Right ventricle myocardium inferior (tissue), 1 donor: ENCODE data around the gene SLC46A3. TPM values are rescaled to one million over a fixed set of nuclear protein-coding genes. Genes with fewer than 3 reads are reported as not detected.
A peak's percentile ranks its signal among the peaks of the same experiment; 100 is the strongest.
"Not testable (repeated sequence)": the region's sequence is repeated elsewhere in the genome, so short reads cannot be mapped to it uniquely, and the experiment has no call there.

Experiments
- ATAC-seq: fragments of 200-7000 bp; cut with Tn5 transposase; one replicate; pipeline ENCODE4 v1.9.1; 2020; ENCODE audit warnings: mild to moderate bottlenecking, moderate library complexity
- DNase-seq: peaks from one replicate; pipeline ENCODE4 v3.0.0; 2021; ENCODE audit errors: missing footprints
- intact Hi-C: fragments of 100-400 bp; cut with DNase I; formaldehyde crosslinking; loops from one replicate; pipeline ENCODE4 v1.11.0; 2022
- total RNA-seq: library from RNA; stranded (reverse); fragmentation: NEBNext Ultra II Directional; extraction: Animal tissue kit (Norgen Biotek cat#: 25700); gene quantifications from one replicate; pipeline ENCODE4 v1.2.1, GENCODE V29; 2021
- donor health status: DM: no; HTN: yes; CAD: no; lungs with severe emphysema.

SLC46A3 gene
- total RNA-seq, 1 donor from 2014 or later: 17.4 TPM

DNA sequence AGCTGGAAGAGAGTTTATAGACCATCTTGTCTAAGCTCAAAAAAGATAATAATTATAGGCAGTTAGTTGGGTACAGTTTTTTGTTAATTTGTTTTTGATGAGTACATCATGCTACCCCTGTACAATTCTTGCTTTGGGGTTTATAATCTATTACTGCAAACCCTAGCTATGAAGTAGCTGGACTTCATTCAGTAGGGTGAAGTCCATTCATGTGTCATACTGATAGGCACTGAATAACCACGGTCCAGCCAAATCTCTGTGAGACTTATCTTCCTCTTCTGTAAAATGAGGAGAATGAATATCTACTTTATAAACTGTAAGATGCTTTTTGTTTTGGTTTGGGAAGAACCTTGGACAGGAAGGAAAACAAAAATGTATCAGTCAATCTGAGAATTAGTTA, 19.5 kb downstream of the SLC46A3 start:
- no peak for ATAC-seq
- intact Hi-C loops: no loop called here

GRCh38 chr13:28697441-28697840, 21.3 kb downstream of the SLC46A3 start:
- ATAC-seq: no peak
- intact Hi-C loops: no loop called here
- DNase-seq: no peak

More for the DNA sequence above, 19.5 kb downstream of the SLC46A3 start:
- DNase-seq: no peak

DNA sequence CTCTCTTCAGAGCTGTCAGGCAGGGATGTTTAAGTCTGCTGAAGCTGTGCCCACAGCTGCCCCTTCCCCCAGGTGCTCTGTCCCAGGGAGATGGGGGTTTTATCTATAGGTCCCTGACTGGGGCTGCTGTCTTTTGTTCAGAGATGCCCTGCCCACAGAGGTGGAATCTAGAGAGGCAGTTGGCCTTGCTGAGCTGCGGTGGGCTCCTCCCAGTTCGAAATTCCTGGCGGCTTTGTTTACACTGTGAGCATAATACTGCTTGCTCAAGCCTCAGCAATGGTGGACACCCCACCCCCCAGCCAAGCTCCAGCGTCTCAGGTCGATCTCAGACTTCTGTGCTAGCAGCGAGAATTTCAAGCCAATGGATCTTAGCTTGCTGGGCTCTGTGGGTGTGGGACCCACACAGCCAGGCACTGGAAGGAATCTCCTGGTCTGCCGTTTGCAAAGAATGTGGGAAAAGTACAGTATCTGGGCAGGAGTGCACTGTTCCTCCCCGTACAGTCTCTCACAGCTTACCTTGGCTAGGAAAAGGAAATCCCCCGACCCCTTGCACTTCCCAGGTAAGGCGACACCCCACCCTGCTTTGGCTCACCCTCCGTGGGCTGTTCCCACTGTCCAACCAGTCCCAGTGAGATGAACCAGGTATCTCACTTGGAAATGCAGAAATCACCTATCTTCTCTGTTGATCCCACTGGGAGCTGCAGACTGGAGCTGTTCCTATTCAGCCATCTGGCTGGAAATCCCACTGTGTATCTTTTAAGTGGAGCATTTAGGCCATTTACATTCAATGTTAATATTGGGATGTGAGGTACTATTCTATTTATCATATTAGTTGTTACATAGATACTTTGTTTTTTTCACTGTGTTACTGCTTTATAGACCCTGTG, 24.9 kb downstream of the SLC46A3 start:
- DNase-seq, ATAC-seq, intact Hi-C loops: not testable (repeated sequence)

- ATAC-seq: no peak
- DNase-seq: no peak
- intact Hi-C loops: no loop called here
These were observed 32.9 kb downstream of the SLC46A3 start for GRCh38 chr13:28685892-28686291.

GRCh38 chr13:28685114-28685513, 33.7 kb downstream of the SLC46A3 start:
- no peak for DNase-seq
- intact Hi-C loops: no loop called here
- no peak for ATAC-seq

DNA sequence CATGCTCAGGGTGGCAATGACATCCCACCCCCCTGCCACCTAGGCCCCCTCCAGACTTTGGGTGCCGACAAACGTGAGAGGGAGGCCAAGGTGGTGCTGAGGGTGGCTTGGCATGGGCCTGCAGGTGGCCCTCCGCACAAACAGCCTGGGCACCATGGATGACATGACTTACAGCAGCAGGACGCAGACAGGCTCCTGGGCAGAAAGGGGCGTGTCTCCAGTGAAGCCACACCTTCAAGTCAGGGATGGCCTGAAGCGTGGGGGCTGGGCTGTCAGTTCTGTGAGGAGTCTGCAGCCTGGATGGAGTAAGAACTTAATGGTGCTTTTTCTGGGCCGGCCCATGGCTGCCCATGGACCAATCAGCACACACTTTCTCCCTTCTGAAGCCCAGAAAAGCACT, 34.5 kb downstream of the SLC46A3 start:
- no peak for ATAC-seq
- intact Hi-C loops: no loop called here
- no peak for DNase-seq

DNA sequence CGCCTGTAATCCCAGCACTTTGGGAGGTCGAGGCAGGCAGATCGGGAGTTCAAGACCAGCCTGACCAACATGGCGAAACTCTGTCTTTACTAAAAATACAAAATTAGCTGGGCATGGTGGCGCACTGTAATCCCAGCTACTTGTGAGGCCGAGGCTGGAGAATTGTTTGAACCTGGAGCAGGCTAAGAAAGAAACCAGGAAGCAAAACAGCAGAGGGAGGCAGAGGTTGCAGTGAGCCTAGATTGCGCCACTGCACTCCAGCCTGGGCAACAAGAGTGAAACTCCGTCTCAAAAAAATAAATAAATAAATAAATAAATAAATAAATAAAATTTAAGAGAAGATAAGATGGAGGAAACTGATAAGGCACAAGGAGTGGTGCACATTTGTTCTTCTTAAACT, 35.6 kb downstream of the SLC46A3 start:
- intact Hi-C loops, ATAC-seq, DNase-seq: not testable (repeated sequence)

- DNase-seq (no peak), ATAC-seq (no peak)
- intact Hi-C loops: no loop called here
These were observed 38.2 kb downstream of the SLC46A3 start for GRCh38 chr13:28680541-28680940.

GRCh38 chr13:28679628-28680027, 39.1 kb downstream of the SLC46A3 start:
- DNase-seq (no peak), ATAC-seq (no peak)
- intact Hi-C loops: no loop called here

GRCh38 chr13:28678809-28679208, 40.0 kb downstream of the SLC46A3 start:
- intact Hi-C loops: no loop called here
- ATAC-seq: no peak
- DNase-seq: no peak

GRCh38 chr13:28671126-28671792, 47.5 kb downstream of the SLC46A3 start:
- DNase-seq: no peak
- ATAC-seq: no peak
- intact Hi-C loops: no loop called here

- DNase-seq (no peak), ATAC-seq (no peak)
- intact Hi-C loops: no loop called here
These were observed 51.8 kb downstream of the SLC46A3 start for GRCh38 chr13:28666897-28667488.

DNA sequence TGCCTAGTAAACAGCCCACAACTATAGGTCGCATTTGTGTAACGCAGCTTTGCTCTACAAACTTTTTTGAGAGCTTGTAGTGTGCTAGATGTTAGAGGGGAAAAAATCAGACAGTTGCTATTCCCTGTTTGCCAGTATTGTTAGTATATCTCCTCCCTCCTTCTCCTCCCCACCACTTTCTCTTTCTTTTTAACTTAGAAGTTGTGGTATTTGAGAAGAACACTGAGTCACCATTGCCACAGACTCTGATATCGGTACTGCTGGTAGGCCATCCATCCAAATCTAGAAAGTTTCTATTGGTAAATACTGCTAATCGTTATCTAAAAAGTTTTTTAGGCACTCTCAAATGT, 59.2 kb downstream of the SLC46A3 start:
- ATAC-seq: no peak
- intact Hi-C loops: loop anchor here (2.0 to 10.0 kb wide), 4 partner anchors 58 to 337 kb away; partner anchors contain the start of genes FLT1 and SLC46A3
- DNase-seq: no peak

- intact Hi-C loops: loop anchor here (2.0 to 10.0 kb wide), 4 partner anchors 58 to 337 kb away; partner anchors contain the start of genes FLT1 and SLC46A3
- DNase-seq (peak; percentile 98), ATAC-seq (peak; percentile 96)
These were observed 59.8 kb downstream of the SLC46A3 start, which contains the start of gene POMP for GRCh38 chr13:28658796-28659620. Gene POMP (plus strand): TSS chr13:28659130. CDS start chr13:28659185, 55 bp downstream.

GRCh38 chr13:28658539-28658795, 60.3 kb downstream of the SLC46A3 start:
- ATAC-seq: peak; percentile 23
- no peak for DNase-seq
- intact Hi-C loops: loop anchor here (2.0 to 10.0 kb wide), 4 partner anchors 59 to 336 kb away; partner anchors contain the start of genes FLT1 and SLC46A3

DNA sequence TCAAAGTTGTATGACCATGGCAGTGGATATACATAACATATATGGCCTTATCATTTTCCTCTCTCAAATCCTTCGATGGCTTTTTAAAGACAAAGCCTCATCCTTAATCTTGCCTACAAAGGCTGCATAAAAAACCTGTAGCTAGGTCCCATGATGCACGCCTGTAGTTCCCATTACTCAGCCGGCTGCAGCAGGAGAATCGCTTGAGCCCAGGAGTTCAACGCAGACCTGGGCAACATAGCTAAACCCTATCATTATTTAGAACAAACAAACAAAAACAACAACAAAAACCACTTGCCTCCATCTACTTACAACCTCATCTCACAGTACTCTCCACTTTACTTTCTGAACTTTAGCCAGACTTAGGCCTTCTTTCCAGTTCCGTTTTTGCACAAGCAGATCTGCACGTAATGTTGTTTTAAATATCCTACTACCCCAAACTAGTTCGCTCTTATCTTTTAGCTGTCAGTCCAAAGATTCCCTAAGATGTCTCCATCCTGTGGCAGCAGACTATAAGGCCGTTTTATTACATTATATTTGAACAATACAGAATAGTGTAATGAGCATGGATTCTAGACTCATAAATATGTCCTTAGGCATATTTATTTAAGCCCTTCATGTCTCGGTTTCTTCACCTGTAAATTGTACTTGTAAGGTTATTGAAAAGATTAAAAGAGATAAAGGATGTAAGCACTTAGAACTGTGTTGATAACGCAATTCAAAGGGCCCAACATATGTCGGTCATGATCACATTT, 60.8 kb downstream of the SLC46A3 start:
- intact Hi-C loops: loop anchor here (2.0 to 10.0 kb wide), 5 partner anchors 59 to 336 kb away; partner anchors contain the start of genes FLT1 and SLC46A3
- ATAC-seq: peak; percentile 19
- no peak for DNase-seq

- no peak for ATAC-seq
- DNase-seq: no peak
- intact Hi-C loops: loop anchor here (5.0 to 10.0 kb wide), 3 partner anchors 62 to 333 kb away; partner anchors contain the start of gene SLC46A3
These were observed 63.2 kb downstream of the SLC46A3 start for GRCh38 chr13:28655561-28655960.

- no peak for DNase-seq
- no peak for ATAC-seq
- intact Hi-C loops: loop anchor here (10.0 kb wide), 1 partner anchor 249 kb away; no protein-coding TSS in a partner anchor
These were observed 64.5 kb downstream of the SLC46A3 start for GRCh38 chr13:28654276-28654675.
